Fibroblast of the conjunctiva (primary cell): ENCODE data around the gene CYTH1.

ENCODE experiments used
- DNase-seq: peaks from one replicate; pipeline ENCODE4 v3.0.0-alpha.2; 2010; ENCODE audit warnings: low read depth

The CYTH1 gene, protein sequence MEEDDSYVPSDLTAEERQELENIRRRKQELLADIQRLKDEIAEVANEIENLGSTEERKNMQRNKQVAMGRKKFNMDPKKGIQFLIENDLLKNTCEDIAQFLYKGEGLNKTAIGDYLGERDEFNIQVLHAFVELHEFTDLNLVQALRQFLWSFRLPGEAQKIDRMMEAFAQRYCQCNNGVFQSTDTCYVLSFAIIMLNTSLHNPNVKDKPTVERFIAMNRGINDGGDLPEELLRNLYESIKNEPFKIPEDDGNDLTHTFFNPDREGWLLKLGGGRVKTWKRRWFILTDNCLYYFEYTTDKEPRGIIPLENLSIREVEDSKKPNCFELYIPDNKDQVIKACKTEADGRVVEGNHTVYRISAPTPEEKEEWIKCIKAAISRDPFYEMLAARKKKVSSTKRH

DNA sequence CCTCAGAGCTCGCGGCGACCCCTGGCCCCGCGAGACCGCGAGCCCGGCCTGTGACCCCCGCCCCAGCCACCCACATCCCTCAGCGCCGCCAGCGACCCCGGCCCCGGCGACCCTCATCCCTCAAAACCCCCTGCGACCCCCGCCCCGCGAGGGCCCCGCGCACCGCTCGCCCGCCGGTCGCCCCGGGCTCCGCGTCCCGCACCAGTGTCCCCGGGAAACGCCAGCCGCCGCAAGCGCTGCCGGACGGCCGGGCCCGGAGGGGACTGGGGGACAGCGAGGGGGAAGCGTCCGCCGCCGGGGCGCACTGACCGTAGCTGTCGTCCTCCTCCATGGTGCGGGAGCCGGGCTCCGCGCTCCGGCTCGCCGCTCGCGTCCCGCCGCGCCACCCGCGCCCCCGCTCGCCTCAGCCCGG is at the start of gene CYTH1:
Gene CYTH1, minus strand, starts transcription at position 381 of the 412 bp plus-strand sequence. Its CDS starts 50 bp downstream, at position 331.
- DNase-seq = no peak

DNA sequence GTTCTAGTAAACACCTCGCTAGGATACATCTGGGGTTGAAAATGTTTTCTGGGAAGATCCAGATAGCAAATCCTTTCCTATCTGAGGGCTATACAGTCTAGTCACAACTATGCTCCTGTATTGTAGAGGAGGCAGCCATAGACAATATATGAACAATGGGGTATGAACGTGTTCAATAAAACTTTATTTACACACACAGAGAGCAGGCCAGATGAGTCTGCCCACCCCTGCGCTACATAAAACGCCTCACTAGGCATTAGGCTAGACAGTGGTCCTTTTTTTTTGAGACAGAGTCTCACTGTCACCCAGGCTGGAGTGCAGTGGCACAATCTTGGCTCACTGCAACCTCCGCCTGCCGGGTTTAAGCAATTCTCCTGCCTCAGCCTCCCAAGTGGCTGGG is 47.4 kb upstream of the CYTH1 start:
- no peak for DNase-seq

DNA sequence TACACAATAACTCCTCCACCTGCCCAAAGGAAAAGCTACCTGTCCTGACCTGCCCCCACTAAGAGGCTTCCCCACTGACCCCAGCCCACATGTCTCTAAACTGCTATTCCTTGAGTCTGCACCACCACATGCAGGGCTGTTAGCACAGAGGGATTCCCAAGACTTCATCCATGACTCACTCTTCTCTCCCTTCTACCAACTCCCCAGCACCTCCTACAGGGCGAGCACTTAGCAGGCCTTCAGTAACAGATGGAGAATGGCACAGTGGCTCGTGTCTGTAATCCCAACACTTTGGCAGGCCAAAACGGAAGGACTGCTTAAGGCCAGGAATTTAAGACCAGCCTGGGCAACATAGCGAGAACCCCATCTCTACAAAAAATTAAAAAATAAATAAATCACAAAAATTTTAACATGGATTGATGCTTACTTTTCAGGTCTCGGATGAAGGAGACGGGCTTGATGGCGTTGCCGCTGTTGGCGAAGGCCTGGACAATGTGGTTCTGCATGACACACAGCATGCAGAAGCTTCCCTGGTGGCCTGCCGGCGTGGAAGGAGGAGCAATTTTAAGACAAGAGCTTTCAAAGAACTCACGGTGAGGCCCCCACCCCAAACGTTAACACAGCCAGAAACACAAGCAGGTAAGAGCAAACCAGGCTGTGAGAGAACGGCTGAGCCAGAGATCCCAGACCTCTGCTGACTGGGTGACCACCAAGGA is 46.6 kb upstream of the CYTH1 start:
- DNase-seq = peak; percentile 24

DNA sequence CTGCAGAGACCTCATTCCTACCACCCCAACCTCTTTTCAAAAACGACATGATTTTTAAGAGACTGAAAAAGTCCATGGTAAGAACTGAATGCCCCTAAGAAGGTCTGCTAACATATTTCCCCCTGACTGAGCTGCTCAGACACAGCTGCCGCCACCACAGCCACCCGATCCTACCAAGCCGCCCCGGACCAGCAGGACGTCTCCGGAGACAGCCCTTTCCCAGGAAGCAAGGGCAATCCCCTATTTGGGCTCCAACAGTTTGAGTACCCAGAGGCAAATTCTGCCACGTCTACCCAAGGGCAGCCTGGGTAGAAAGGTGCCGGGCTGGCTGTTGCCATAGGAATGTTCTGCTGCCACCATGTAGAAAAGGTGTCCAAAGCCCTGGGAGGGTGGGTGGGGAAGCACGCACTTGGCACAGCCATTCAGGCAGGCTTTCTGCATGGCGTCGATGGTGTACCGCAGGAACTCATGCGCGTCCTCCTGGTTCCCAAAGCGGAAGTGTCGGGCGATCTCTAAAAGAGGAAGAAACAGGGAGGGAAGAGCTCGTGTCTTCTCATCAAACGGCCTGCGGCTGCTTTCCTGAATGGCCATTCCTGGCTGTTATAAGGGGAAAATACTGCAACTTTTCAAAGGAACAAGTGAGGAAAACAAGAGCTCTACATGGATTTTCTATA is 44.9 kb upstream of the CYTH1 start:
- no peak for DNase-seq

DNA sequence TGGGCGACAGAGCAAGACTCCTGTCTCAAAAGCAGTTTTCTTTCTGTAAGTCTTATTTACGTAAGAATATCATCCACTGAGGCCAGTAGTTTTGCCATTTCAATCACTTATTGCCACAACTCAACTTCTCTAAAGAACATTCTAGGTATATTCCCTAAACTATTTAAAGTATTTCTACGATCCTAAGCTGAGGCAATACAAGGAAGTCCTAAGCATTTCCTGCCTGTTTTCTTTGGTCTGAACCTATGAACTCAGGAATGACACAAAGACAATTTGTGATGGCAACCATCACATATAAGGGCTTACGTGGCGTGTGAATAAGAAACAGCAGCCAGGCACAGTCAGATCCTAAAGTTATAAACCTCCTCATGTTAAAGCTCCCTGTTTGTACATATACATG is 44.3 kb upstream of the CYTH1 start:
- DNase-seq = no peak

DNA sequence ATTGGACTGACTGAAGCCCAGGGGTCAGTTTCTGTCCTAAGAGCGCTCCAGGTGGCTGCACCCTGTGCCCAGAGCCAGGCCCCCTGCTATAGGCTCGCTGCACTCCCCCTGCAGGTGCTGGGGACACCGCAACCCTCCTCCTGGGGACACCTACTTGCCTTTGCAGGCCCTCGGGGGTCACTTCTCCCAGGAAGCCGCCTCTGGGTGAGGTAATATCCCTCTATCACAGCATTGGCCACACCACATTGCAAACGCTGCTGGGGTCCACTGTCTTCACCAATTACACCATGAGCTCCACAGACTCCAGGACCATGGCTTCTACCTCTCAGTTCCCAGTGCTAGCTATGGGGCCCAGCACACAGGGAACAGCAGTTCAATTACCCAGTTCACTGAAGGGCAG is 43.6 kb upstream of the CYTH1 start:
- no peak for DNase-seq

DNA sequence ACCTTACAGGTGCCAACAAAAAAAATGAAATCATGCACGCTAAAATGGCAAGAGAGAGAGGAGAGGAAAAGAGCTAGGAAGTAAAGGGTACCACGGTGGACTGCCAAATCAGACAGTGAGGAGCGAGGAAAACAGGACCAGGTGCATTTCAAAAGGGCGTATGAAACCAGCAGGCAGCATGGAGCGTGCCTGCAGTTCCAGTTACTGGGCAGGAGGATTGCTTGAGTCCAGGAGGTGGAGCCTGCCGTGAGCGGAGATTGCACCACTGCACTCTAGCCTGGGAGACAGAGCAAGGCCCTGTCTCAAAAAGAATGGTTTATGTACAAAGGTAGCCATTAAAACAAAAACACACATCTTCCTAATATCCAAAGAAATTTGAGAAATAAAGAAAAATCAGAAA is 42.2 kb upstream of the CYTH1 start:
- no peak for DNase-seq

DNA sequence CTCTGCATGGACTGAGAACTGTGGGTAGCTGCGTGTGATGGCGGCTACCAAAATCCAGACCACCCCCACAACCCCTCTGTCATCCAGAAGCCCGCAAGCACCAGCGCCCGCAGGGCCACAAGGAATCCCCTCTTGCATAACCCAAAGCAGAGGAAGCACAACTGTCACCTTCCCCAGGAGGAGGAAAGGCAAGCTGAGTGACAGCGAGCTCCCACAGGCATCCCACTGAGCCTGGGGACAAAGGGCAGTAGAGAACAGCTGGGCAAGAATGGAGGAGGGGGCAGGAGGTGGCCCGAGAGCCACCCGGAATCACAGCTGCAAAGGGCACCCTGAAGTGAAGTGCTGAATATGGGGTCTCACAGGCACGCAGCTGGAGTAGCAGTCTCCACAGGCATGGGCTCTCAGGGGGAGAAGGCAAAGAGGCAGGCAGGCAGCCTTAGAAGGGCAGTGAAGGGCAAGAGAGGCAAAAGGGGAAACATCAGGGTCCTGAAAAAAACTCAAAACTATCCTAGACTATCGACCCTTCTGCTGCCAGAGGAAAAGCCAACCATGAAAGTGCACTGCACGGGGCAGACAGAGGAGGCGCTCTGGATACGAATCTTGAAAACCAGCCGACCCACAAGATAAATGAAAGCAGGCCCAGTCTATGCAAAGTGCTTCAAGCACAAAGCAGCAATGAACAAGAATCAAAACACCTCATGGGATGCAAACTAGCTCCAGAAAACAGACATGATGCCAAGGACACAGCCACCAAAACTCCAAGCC is 41.4 kb upstream of the CYTH1 start:
- no peak for DNase-seq

DNA sequence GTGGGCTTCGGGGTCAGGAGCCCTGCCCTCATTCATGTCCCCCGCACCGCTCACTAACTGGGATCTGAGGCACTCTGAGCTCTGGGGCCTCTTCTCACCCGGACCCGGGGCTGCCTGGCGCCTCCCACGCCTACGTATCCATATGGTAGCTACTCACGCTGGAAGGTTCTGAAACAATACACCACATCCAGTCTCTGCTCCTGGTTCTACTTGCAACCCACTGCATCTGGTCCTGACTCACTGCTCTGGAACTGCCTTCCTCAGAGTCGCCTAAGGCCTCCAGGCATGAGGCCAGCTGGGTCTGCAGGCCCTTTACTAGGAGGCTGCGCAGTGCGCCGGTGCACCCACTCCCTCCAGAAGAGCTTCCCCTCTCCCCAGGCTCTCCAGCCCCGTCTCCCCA is 40.5 kb upstream of the CYTH1 start:
- DNase-seq = peak; percentile 92

DNA sequence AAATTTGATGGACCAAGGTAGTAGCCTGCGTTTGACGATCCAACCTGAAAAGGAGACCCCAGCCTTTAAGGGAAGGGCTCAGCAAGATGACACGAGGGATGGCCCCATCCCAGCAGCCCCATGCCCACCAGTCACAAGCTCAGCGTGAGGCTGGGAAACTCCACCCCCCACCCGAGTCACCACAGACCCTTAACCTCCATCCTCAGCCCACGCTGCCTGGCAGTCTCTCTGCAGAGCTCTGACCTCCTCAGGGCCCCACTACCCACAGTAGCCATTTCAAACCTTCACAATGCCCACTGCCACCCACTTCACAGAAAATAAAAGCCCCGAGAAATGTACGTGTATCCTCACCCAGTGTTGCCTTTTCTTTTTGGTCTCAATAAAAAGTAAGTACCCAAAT is 39.9 kb upstream of the CYTH1 start:
- no peak for DNase-seq

DNA sequence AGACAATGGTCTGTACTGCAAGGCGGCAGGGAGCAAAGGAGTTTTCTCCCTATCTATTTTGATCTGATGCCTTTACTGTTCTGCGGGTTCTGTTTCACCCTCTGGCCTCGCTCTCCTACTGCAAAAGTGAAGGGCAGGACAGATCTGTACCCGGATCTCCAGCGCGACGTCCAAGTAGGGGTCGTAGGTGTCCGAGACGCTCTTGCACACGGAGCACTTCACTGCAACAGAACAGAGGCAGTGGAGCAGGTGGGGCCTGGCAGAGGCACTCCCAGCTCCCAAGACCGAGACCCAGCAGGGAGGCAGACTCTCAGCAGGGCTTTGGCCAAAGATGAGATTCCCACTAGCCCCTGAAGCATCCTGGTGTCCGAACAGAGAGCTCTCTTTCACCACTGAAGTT is 38.8 kb upstream of the CYTH1 start:
- DNase-seq = no peak

DNA sequence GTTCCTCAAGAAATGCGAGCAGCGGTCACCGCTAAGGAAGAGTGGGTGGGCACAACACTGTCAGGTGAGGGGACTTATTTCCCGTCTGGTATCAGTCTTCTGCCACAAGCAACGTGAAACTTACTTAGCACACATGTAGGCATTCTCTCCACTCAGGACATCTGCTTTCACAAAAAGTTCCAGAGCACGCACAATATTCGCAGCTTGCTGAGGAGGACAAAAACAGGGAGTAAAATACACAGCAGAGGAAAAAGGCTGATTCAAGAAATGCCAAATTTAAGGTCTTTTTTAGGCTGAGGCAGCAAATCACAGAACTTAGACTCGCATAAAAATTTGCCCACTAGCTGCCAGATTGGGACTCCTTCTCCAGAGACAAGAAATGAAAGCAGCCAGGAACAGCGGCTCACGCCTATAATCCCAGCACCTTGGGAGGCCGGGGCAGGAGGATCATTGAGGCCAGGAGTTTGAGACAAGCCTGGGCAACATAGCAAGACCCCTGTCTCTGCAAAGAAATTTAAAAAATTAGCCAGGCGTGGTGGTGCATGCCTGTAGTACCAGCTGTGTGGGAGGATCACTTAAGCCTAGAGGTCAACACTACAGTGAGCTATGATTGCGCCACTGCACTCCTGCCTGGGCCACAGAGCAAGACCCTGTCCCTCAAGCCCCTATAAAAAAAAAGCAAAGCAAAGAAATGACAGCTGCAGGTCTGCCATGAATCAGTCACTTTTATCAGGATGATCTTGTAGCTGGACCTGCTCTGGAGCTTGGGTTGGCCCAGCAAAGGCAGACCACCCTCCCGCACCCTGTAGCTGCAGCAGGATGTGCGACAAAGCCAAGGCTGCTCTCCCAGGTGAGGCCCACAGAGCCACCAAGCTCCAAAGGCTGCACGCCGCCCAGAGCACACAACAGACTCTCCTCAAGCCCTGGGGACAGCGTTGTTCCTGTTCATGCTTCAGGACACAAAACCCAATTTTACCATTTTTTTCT is 38.0 kb upstream of the CYTH1 start:
- DNase-seq = no peak

DNA sequence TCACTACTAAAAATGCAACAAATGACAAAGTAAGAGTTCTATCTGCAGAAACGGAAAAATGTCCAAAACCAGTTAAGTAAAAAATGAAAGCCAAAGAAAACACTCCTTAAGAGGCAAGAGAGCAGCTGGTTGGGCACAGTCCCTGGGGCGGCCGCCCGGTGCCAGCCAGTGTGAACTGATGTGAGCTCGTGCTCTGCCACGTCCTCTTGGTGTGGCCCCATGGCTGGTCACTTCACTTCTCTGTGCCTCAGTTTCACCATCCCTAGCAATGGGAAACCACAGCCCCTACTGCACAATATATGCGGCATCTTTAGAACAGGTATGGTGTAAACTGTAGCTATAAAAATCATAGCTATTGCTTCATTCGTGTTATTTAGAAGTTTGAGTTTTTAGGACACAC is 37.3 kb upstream of the CYTH1 start:
- DNase-seq = no peak

DNA sequence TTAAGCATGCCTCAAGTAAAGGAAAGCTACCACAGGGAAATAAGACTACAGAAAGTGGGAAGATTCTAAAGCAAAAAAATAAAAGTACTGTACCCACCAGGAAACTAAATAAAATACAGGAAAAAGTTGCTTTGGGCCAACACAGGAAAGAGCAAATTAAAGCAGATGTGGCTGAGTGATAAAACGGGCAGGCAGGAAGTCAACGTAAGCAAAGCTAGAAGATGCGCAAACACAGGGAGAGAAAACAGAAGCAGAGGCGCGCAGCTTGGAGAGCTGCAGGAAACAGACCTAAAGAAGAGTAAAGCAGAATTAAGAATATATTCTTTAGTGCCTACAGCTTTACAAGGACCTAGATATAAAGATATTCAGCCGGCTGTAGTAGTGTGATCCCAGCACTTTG is 36.9 kb upstream of the CYTH1 start:
- DNase-seq = no peak

DNA sequence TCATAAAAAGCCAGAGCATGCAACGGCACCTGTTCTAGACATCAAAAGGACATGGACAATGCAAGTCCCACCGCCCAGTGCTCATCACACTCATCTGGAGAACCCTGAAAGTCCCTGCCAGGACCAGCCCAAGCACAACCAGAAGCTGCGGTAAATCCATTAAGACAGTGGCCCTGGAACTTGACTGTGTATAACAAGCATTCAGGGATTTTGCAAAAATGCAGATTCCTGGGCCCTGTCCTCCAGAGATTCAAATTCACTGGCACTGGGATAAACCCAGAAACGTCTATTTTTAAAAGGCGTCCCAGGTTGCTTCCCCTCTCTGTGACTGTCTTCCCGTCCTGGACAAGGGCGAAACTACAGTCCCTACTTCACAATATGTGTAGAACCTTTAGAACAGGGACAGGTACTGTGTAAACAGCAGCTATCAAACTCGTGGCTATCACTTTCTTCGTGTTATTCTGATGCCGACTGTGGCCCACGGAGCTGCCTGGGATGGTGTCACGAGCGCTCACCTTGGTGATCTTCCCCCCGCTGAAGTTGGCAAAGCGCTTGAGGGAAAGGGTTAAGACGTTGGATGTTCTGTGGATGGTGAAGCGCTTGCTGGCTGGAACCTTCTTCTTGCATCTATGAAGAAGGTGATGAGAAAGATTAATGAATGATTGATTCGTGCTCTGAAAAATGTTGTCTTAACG is 36.2 kb upstream of the CYTH1 start:
- no peak for DNase-seq

DNA sequence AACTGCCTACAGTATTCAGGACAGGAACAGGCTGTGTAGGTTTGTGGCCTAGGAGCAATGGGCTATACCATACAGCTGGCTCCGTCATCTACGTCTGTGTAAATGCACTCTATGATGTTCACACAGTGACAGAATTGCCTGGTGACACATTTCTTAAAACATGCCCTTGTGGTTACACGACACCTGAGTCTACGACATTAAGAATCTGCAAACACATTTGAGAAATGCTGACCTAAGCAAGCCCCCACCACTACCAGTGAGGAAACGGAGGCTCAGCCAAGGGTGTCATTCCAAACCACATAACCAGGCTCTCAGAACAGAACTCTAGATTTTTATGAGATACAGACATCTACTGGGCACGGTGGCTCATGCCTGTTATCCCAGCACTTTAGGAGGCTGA is 35.0 kb upstream of the CYTH1 start:
- no peak for DNase-seq

DNA sequence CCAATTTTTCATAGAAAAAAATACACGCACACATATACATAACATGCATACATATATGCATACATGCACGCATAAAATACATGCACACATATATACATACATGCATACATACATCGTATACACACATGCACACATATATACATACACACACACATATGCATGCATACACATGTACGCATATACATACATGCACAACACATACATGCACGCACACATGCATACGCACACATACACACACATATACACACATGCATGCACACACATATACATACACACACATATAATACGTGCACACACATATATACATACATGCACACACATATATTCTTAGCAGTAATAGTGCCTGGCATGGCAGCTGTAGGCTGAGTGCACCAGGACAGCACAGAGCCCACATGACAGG is 33.6 kb upstream of the CYTH1 start:
- DNase-seq = no peak

DNA sequence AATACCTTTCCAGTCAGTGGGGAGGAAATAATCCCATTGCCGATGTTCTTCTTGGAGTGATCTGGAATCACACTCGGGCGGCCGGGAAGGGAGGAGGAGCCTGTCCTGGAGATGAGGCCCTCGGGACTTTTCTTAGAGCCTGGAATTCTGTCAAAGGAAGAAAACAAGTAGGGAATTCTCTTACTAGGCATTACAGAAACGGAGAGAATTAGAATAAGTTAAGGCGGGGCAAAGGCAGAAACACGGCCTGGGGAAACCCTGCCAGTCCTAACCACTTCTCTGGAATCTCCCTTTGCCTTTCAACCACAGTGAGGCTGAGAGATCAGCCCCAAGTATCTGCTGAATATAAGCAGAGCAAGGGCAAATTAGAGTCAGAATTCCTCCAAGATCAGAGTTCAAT is 30.8 kb upstream of the CYTH1 start:
- no peak for DNase-seq

DNA sequence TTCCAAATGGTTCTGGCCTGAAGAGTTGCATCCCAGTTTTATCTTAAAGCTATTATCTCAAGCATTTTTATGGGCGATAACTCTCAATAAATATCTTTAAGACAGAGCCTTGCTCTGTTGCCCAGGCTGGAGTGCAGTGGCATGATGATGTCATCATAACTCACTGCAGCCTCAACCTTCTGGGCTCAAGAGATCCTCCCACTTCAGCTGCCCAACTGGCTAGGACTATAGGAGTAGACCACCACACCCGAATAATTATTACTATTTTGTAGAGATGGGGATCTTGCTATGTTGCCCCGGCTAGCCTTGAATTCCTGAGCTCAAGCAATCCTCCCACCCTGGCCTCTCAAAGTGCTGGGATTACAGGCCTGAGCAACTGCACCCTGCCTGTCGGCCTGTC is 26.1 kb upstream of the CYTH1 start:
- DNase-seq = no peak

DNA sequence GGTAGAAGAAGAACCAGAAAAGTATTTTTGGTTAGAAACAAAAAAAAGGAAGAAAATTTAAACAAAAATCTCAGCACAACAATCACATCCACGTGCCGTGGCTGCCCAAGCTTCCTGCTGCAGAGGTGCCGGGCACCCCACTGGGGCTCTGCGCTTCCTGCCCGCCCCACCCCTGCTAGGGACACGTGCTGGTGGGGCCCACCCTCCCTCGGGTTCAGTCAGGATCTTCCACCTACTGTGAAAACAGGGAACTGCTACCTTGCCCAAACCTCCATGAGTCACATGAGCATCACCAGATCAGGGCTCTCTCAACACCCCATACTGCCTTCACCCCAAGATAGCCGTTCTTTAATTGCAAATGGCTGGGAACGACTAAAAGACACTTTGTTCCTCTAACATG is 24.4 kb upstream of the CYTH1 start:
- no peak for DNase-seq

DNA sequence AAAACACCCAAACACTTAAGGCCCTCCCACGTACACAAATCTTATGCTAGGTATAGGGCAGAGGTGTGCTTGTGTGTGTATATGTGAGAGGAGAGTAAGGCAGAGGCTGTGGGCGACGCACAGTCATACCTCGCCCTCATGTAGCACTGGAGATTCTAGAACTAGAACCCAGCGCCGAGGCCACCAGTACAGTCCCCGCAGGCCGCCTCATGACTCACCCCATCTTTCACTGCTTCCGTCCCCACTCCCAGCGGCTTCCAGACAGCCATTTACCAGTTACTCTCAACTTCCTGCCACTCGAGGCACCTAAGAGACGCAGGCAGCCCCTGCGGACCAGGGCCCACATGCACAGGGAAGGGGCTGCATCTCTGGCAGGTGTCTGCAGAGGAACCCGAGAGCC is 23.2 kb upstream of the CYTH1 start:
- no peak for DNase-seq
